Posterior vena cava (tissue), 2 donors: ENCODE measurements around the gene SUOX. TPM values are rescaled to one million over a fixed set of nuclear protein-coding genes. Genes with fewer than 3 reads are reported as not detected.
A peak's percentile ranks its signal among the peaks of the same experiment; 100 is the strongest.
"Not testable (repeated sequence)": the region's sequence is repeated elsewhere in the genome, so short reads cannot be mapped to it uniquely, and the experiment has no call there.

ENCODE experiments used
- DNase-seq: peaks from one replicate; pipeline ENCODE4 v3.0.0-alpha.2; 2020; ENCODE audit warnings: low spot score
- intact Hi-C, 2 donors: fragments of 100-400 bp; cut with DNase I; formaldehyde crosslinking; loops; one replicate each; pipeline versions ENCODE4 v1.14.1 to v1.14.2; 2022 to 2023
- total RNA-seq, 2 donors: library from RNA; stranded (reverse); fragmentation: NEBNext Ultra II Directional; extraction: Animal tissue kit (Norgen Biotek cat#: 25700); gene quantifications; one replicate each; pipeline ENCODE4 v1.2.1, GENCODE V29; 2021
- donor health status: DM: yes; HTN: yes; CAD: no.
- donor health status: DM: yes; HTN: yes; CAD: no.

SUOX gene
- total RNA-seq, 2 donors from 2014 or later, result 15.0 to 15.9 TPM

DNA sequence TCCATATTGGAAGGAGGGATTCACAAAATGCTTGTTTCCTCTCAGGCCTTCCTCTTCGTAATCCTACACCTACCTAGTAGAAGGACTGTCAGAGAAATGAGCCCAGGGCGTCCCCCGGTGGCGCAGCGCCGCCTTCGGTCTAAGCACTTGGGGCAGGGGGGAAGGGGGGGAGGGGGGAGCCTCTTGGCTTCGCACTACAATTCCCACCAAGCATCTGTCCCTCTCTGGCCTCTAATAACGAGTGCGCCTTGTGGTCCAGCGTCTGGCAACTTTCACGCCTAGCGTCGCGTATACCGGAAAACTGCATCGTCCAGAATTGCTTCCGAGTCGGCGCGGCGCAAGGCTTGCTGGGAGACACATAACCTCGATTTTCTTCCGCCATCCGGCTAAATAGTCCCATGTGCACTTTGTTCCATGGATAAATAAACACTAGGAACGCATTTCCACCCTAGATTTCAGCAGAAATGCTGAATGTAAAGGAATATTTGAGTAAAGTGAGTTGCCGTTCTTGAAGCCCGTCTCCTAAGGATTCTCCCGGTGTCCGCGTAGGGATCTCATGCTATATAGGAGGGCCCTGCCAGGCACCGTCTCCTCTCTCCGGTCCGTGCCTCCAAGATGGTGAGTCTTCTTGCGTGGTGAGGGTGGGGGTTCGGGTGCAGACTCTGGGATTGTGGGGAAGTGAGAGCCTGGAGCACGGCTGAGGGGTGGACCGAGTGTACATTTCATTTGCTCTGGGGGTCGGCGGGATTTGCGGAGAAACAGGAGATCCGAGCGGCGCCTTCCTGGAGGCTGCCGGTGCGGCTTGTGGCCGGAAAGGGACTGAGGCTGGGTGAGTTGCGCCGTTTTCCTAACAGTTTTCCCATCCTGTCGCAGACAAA lies 44.7 kb downstream of the SUOX start, which contains the start of gene RPS26:
TSS of gene RPS26 (plus strand) at position 367 of the 878 bp plus-strand sequence. CDS start at position 616, 249 bp downstream.
- peak; percentile 99 for DNase-seq
- intact Hi-C loops, result no loop called here

DNA sequence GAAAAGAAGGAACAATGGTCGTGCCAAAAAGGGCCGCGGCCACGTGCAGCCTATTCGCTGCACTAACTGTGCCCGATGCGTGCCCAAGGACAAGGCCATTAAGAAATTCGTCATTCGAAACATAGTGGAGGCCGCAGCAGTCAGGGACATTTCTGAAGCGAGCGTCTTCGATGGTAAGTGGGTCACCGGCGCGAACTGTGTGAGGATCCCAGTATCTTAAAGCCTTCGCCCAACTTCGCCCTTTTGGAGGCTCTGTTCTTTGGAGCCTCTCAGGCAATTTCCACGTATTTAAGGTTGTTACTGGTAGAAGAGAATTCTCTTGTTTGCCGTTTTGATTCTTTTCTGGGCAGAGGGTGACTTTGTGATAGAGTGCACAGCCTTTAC lies 45.3 kb downstream of the SUOX start:
- intact Hi-C loops, DNase-seq: not testable (repeated sequence)

GRCh38 chr12:56042843-56043242 lies 45.8 kb downstream of the SUOX start:
- intact Hi-C loops, result no loop called here
- DNase-seq, result no peak

GRCh38 chr12:56046027-56046780 lies 49.1 kb downstream of the SUOX start:
- intact Hi-C loops, result no loop called here
- no peak for DNase-seq

DNA sequence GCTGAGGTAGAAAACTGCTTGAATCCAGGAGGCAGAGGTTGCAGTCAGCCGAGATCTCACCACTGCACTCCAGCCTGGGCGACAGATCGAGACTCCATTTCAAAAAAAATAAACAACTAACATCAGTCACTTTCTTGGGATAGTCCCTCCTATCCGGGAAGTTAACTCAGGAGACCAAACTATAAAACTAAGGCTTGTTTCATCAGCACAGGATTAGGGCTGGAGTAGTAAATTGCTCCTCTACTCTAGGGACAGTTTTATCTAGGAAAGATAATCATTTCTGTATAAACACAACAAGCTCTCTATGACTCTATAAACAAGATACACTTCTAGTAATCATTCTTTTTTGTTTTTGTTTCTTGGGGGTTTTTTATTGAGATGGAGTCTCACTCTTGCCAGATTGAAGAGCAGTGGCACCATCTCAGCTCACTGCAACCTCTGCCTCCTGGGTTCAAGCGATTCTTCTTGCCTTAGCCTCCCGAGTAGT lies 56.4 kb downstream of the SUOX start:
- DNase-seq, result no peak
- intact Hi-C loops, result no loop called here

Other genes with a start within 250 kb of the SUOX start
- 10 to 100 TPM; 47.8 to 49.8 TPM for gene SARNP, start 179.6 kb upstream of the SUOX start, total RNA-seq
- gene ORMDL2, start 179.2 kb upstream of the SUOX start, total RNA-seq, result 10 to 100 TPM; 27.3 to 31.1 TPM
- 10 to 100 TPM; 23.0 to 24.7 TPM for gene DNAJC14, start 167.7 kb upstream of the SUOX start, total RNA-seq
- 10 to 100 TPM; 39.7 to 48.7 TPM for gene MMP19, start 154.3 kb upstream of the SUOX start, total RNA-seq
- 10 to 100 TPM; 18.6 to 19.6 TPM for gene PYM1, start 69.4 kb upstream of the SUOX start, total RNA-seq
- 10 to 100 TPM; 35.4 to 38.0 TPM for gene DGKA, start 66.1 kb upstream of the SUOX start, total RNA-seq
- gene PMEL, start 31.2 kb upstream of the SUOX start, total RNA-seq, result 10 to 100 TPM in 1 of 2 donors, 1 to 10 TPM in 1; 5.0 to 26.1 TPM
- gene CDK2, start 30.4 kb upstream of the SUOX start, total RNA-seq, result 10 to 100 TPM; 17.7 to 22.8 TPM
- gene RAB5B, start 23.2 kb upstream of the SUOX start, total RNA-seq, result 100 to 1,000 TPM; 108 to 109 TPM
- 1 to 10 TPM; 5.6 to 8.6 TPM for gene IKZF4, start 23.8 kb downstream of the SUOX start, total RNA-seq
- gene RPS26, start 44.6 kb downstream of the SUOX start, total RNA-seq, result 10 to 100 TPM; 33.2 to 45.2 TPM
- gene ERBB3, start 82.9 kb downstream of the SUOX start, total RNA-seq, result 1 to 10 TPM in 1 of 2 donors, under 1 TPM in 1; 0.71 to 1.4 TPM
- 10 to 100 TPM; 59.3 to 71.7 TPM for gene PA2G4, start 107.3 kb downstream of the SUOX start, total RNA-seq
- 1,000 to 10,000 TPM; 2,364 to 2,753 TPM for gene RPL41, start 119.4 kb downstream of the SUOX start, total RNA-seq
- 1 to 10 TPM; 7.9 to 8.0 TPM for gene ZC3H10, start 121.0 kb downstream of the SUOX start, total RNA-seq
- gene ESYT1, start 131.0 kb downstream of the SUOX start, total RNA-seq, result 100 to 1,000 TPM; 113 to 120 TPM
- 10 to 100 TPM; 32.9 to 35.7 TPM for gene MYL6B, start 155.3 kb downstream of the SUOX start, total RNA-seq
- gene MYL6, start 161.1 kb downstream of the SUOX start, total RNA-seq, result 1,000 to 10,000 TPM; 3,219 to 3,986 TPM
- 10 to 100 TPM; 81.0 to 93.9 TPM for gene SMARCC2, start 192.2 kb downstream of the SUOX start, total RNA-seq
- 10 to 100 TPM; 40.1 to 44.2 TPM for gene RNF41, start 224.6 kb downstream of the SUOX start, total RNA-seq
- gene NABP2, start 227.1 kb downstream of the SUOX start, total RNA-seq, result 10 to 100 TPM; 19.9 to 23.1 TPM
- gene SLC39A5, start 232.8 kb downstream of the SUOX start, total RNA-seq, result not detected